GM19193 (cell line): ENCODE measurements around the gene PSMD8.

Experiments
- POLR2A ChIP-seq: IDR thresholded peaks from 4 replicates; pipeline ENCODE4 v1.6.1; 2011; ENCODE audit not compliant: insufficient read depth, insufficient read length; ENCODE audit errors: extremely low read depth

Gene PSMD8

GRCh38 chr19:38389957-38390924, 15.9 kb downstream of the PSMD8 start:
- no peak for TF ChIP-seq POLR2A

GRCh38 chr19:38391911-38392464, 17.6 kb downstream of the PSMD8 start:
- TF ChIP-seq POLR2A, result no peak

GRCh38 chr19:38392707-38393308, 18.4 kb downstream of the PSMD8 start:
- no peak for TF ChIP-seq POLR2A

- TF ChIP-seq POLR2A, result no peak
Observed at GRCh38 chr19:38394488-38394887, 20.1 kb downstream of the PSMD8 start.

- no peak for TF ChIP-seq POLR2A
Observed at GRCh38 chr19:38395381-38396114, 21.2 kb downstream of the PSMD8 start.

GRCh38 chr19:38399081-38399480, 24.7 kb downstream of the PSMD8 start:
- TF ChIP-seq POLR2A, result no peak

- TF ChIP-seq POLR2A, result no peak
Observed at GRCh38 chr19:38399537-38399936, 25.2 kb downstream of the PSMD8 start.

- no peak for TF ChIP-seq POLR2A
Observed at GRCh38 chr19:38400361-38400760, 26.0 kb downstream of the PSMD8 start.

GRCh38 chr19:38401148-38401547, 26.8 kb downstream of the PSMD8 start:
- no peak for TF ChIP-seq POLR2A

- TF ChIP-seq POLR2A, result no peak
Observed at GRCh38 chr19:38402623-38402966, 28.2 kb downstream of the PSMD8 start.

GRCh38 chr19:38402967-38403674, 28.8 kb downstream of the PSMD8 start, which contains the start of gene FAM98C:
FAM98C (plus strand) TSS chr19:38403093; CDS start chr19:38403154, 61 bp downstream.
- TF ChIP-seq POLR2A, result peak; percentile 35

GRCh38 chr19:38404858-38405257, 30.5 kb downstream of the PSMD8 start:
- no peak for TF ChIP-seq POLR2A

- TF ChIP-seq POLR2A, result no peak
Observed at GRCh38 chr19:38405276-38405675, 30.9 kb downstream of the PSMD8 start.

- no peak for TF ChIP-seq POLR2A
Observed at GRCh38 chr19:38409631-38410133, 35.3 kb downstream of the PSMD8 start.

GRCh38 chr19:38411041-38411712, 36.8 kb downstream of the PSMD8 start:
- TF ChIP-seq POLR2A, result no peak

- TF ChIP-seq POLR2A, result no peak
Observed at GRCh38 chr19:38412491-38412890, 38.1 kb downstream of the PSMD8 start.
